ENCODE measurements around the gene RDH13. TPM values are rescaled to one million over a fixed set of nuclear protein-coding genes. Genes with fewer than 3 reads are reported as not detected.
"Not testable (repeated sequence)": the region's sequence is repeated elsewhere in the genome, so short reads cannot be mapped to it uniquely, and the experiment has no call there.

Gene RDH13
- total RNA-seq, 1 experiment from 2014 or later = 5.3 TPM

- DNase-seq (ENCODE audit: low read depth) = no peak
Observed at GRCh38 chr19:55079400-55080038, 16.6 kb upstream of the RDH13 start.

- DNase-seq (ENCODE audit: low read depth) = no peak
Observed at GRCh38 chr19:55078996-55079395, 16.0 kb upstream of the RDH13 start.

GRCh38 chr19:55077106-55077505 is 14.2 kb upstream of the RDH13 start:
- DNase-seq (ENCODE audit: low read depth) = no peak

- DNase-seq (ENCODE audit: low read depth) = no peak
Observed at GRCh38 chr19:55076321-55076720, 13.4 kb upstream of the RDH13 start.

GRCh38 chr19:55075371-55075998 is 12.5 kb upstream of the RDH13 start, which contains the start of gene EPS8L1:
TSS of gene EPS8L1 (plus strand) at chr19:55075869. CDS start at chr19:55076445, 576 bp downstream.
- no peak for DNase-seq (ENCODE audit: low read depth)

GRCh38 chr19:55071913-55072312 is 9.0 kb upstream of the RDH13 start:
- DNase-seq (ENCODE audit: low read depth) = no peak

GRCh38 chr19:55071129-55071502 is 8.2 kb upstream of the RDH13 start:
- DNase-seq (ENCODE audit: low read depth) = peak; percentile 86

- no peak for DNase-seq (ENCODE audit: low read depth)
Observed at GRCh38 chr19:55070466-55071128, 7.6 kb upstream of the RDH13 start.

GRCh38 chr19:55069865-55070197 is 6.9 kb upstream of the RDH13 start:
- no peak for DNase-seq (ENCODE audit: low read depth)

GRCh38 chr19:55068950-55069864 is 6.3 kb upstream of the RDH13 start:
- peak; percentile 24 for DNase-seq (ENCODE audit: low read depth)

GRCh38 chr19:55067869-55068268 is 4.9 kb upstream of the RDH13 start:
- no peak for DNase-seq (ENCODE audit: low read depth)

- no peak for DNase-seq (ENCODE audit: low read depth)
Observed at GRCh38 chr19:55066107-55066709, 3.3 kb upstream of the RDH13 start.

GRCh38 chr19:55065516-55065915 is 2.6 kb upstream of the RDH13 start:
- not testable (repeated sequence) for DNase-seq (ENCODE audit: low read depth)

GRCh38 chr19:55063492-55063843 is 520 bp upstream of the RDH13 start:
- no peak for DNase-seq (ENCODE audit: low read depth)

- DNase-seq (ENCODE audit: low read depth) = not testable (repeated sequence)
Observed at GRCh38 chr19:55060287-55060686, 2.7 kb downstream of the RDH13 start.

- DNase-seq (ENCODE audit: low read depth) = no peak
Observed at GRCh38 chr19:55058781-55059610, 4.0 kb downstream of the RDH13 start.

GRCh38 chr19:55056827-55057226 is 6.1 kb downstream of the RDH13 start:
- DNase-seq (ENCODE audit: low read depth) = no peak

- DNase-seq (ENCODE audit: low read depth) = no peak
Observed at GRCh38 chr19:55053735-55054134, 9.2 kb downstream of the RDH13 start.

GRCh38 chr19:55050749-55051532 is 12.0 kb downstream of the RDH13 start:
- DNase-seq (ENCODE audit: low read depth) = no peak

GRCh38 chr19:55048446-55048845 is 14.5 kb downstream of the RDH13 start:
- DNase-seq (ENCODE audit: low read depth) = no peak

All from M059J (cell line).